ENCODE measurements around the gene METAP1D.

METAP1D gene

GRCh38 chr2:172082944-172083627 is 83.3 kb downstream of the METAP1D start:
- DNase-seq = no peak

GRCh38 chr2:172083628-172084394 is 84.1 kb downstream of the METAP1D start:
- DNase-seq = no peak

GRCh38 chr2:172084395-172084644 is 84.6 kb downstream of the METAP1D start:
- DNase-seq = no peak

GRCh38 chr2:172084645-172085459 is 85.1 kb downstream of the METAP1D start:
- peak; percentile 90 for DNase-seq

- no peak for DNase-seq
These were observed 85.9 kb downstream of the METAP1D start, which contains the start of gene DLX1 for GRCh38 chr2:172085460-172086159. Gene DLX1 (plus strand): TSS chr2:172085507. CDS start chr2:172085678, 171 bp downstream.

GRCh38 chr2:172086241-172087206 is 86.8 kb downstream of the METAP1D start:
- peak; percentile 72 for DNase-seq

- no peak for DNase-seq
These were observed 87.5 kb downstream of the METAP1D start for GRCh38 chr2:172087207-172087779.

GRCh38 chr2:172087780-172088244 is 88.1 kb downstream of the METAP1D start:
- DNase-seq = no peak

GRCh38 chr2:172088245-172089004 is 88.7 kb downstream of the METAP1D start:
- DNase-seq = no peak

GRCh38 chr2:172089005-172089504 is 89.3 kb downstream of the METAP1D start:
- no peak for DNase-seq

- no peak for DNase-seq
These were observed 89.9 kb downstream of the METAP1D start for GRCh38 chr2:172089633-172090032.

- DNase-seq = no peak
These were observed 90.5 kb downstream of the METAP1D start for GRCh38 chr2:172090044-172090961.

GRCh38 chr2:172091000-172091641 is 91.4 kb downstream of the METAP1D start:
- DNase-seq = no peak

- no peak for DNase-seq
These were observed 92.2 kb downstream of the METAP1D start for GRCh38 chr2:172091761-172092566.

- DNase-seq = no peak
These were observed 93.1 kb downstream of the METAP1D start for GRCh38 chr2:172092716-172093415.

- no peak for DNase-seq
These were observed 93.9 kb downstream of the METAP1D start for GRCh38 chr2:172093416-172094293.

Measured in RPMI8226 (cell line).